Muscle of leg (tissue), 11 donors: ENCODE results near the gene BACH1. TPM values are rescaled to one million over a fixed set of nuclear protein-coding genes. Genes with fewer than 3 reads are reported as not detected.

Experiments used
- DNase-seq: peaks from one replicate; pipeline ENCODE4 v3.0.0; 2013
- H3K27ac ChIP-seq: one replicate; pipeline ENCODE4 v1.5.1; 2013; ENCODE audit warnings: mild to moderate bottlenecking, low read length, control low read depth
- H3K27me3 ChIP-seq: one replicate; pipeline ENCODE4 v1.6.1; 2013; ENCODE audit warnings: low read length; ENCODE audit not compliant: control insufficient read depth, insufficient read depth
- H3K36me3 ChIP-seq: one replicate; pipeline ENCODE4 v1.6.1; 2013; ENCODE audit warnings: low read length; ENCODE audit not compliant: control insufficient read depth, insufficient read depth
- H3K4me1 ChIP-seq: one replicate; pipeline ENCODE4 v1.6.1; 2013; ENCODE audit warnings: low read length; ENCODE audit not compliant: control insufficient read depth, insufficient read depth
- H3K4me3 ChIP-seq: one replicate; pipeline ENCODE4 v1.5.1; 2013; ENCODE audit warnings: low read length, control low read depth
- H3K9me3 ChIP-seq: replicated peaks from 2 replicates; pipeline ENCODE4 v1.6.1; 2013; ENCODE audit warnings: low read depth, low read length; ENCODE audit not compliant: control insufficient read depth
- WGBS: methylation state at CpG from one replicate; pipeline ENCODE4 v1.1.5; 2013; ENCODE audit warnings: missing lambda C conversion rate; ENCODE audit not compliant: insufficient coverage; 5-methylcytosine and 5-hydroxymethylcytosine counted together
- polyA plus RNA-seq, 8 donors: library from polyadenylated mRNA; unstranded; fragments of 120-200 nt; gene quantifications; one replicate each; pipeline versions ENCODE4 v1.2.1 to v1.2.3, GENCODE V29; 2013; ENCODE audit warnings: inconsistent platforms in 1 of 8, low replicate concordance in 1 of 8; ENCODE audit not compliant: insufficient read length in 8 of 8, insufficient read depth in 1 of 8
- total RNA-seq: library from RNA; stranded (reverse); fragments of 120-200 nt; gene quantifications from one replicate; pipeline ENCODE4 v1.2.4, GENCODE V29; 2013

BACH1 gene
- total and polyA plus RNA-seq, 9 donors, result 17.1 to 73.5 (median 24.3) TPM

GRCh38 chr21:29338256-29338655 lies 39.5 kb downstream of the BACH1 start:
- Histone ChIP-seq H3K4me1 (no peaks in the 10 kb centered on the region), H3K36me3 (peaks cover 5% of the 10 kb centered on the region), H3K27ac (no peak overlapping the region), H3K27me3 (no peaks in the 10 kb centered on the region), H3K4me3 (no peak overlapping the region), H3K9me3 (no peaks in the 10 kb centered on the region)
- DNase-seq, result no peak
- WGBS, result 90% methylated on average over 2 of the region's 4 CpGs

GRCh38 chr21:29340228-29340627 lies 41.5 kb downstream of the BACH1 start:
- no peak for DNase-seq
- no peak overlapping the region for H3K4me3 ChIP-seq
- no peaks in the 10 kb centered on the region for H3K4me1 ChIP-seq
- H3K27ac ChIP-seq, result peak overlapping the region; percentile 18
- H3K9me3 ChIP-seq, result no peaks in the 10 kb centered on the region
- H3K36me3 ChIP-seq, result peaks cover 11% of the 10 kb centered on the region
- no peaks in the 10 kb centered on the region for H3K27me3 ChIP-seq

GRCh38 chr21:29342363-29342957 lies 43.7 kb downstream of the BACH1 start:
- H3K27ac ChIP-seq, result no peak overlapping the region
- H3K9me3 ChIP-seq, result no peaks in the 10 kb centered on the region
- no peaks in the 10 kb centered on the region for H3K27me3 ChIP-seq
- peak; percentile 45 for DNase-seq
- no peaks in the 10 kb centered on the region for H3K4me1 ChIP-seq
- WGBS, result 89% methylated on average over 5 of the region's 9 CpGs
- H3K36me3 ChIP-seq, result peaks cover 9% of the 10 kb centered on the region
- H3K4me3 ChIP-seq, result no peak overlapping the region

- no peak overlapping the region for H3K4me3 ChIP-seq
- no peak overlapping the region for H3K27ac ChIP-seq
- peaks cover 6% of the 10 kb centered on the region for H3K36me3 ChIP-seq
- no CpG with 5 or more reads among the region's 4 CpGs for WGBS
- no peaks in the 10 kb centered on the region for H3K9me3 ChIP-seq
- no peaks in the 10 kb centered on the region for H3K4me1 ChIP-seq
- peak; percentile 68 for DNase-seq
- H3K27me3 ChIP-seq, result no peaks in the 10 kb centered on the region
Measured at GRCh38 chr21:29343519-29343918, 44.8 kb downstream of the BACH1 start.

- Histone ChIP-seq H3K4me3 (no peak overlapping the region), H3K36me3 (peaks cover 6% of the 10 kb centered on the region), H3K4me1 (peaks cover 6% of the 10 kb centered on the region), H3K27me3 (no peaks in the 10 kb centered on the region), H3K27ac (no peak overlapping the region), H3K9me3 (no peaks in the 10 kb centered on the region)
- no peak for DNase-seq
- WGBS, result no CpG with 5 or more reads among the region's 3 CpGs
Measured at GRCh38 chr21:29346281-29346680, 47.6 kb downstream of the BACH1 start.

- DNase-seq, result no peak
- 79% methylated on average over 4 of the region's 4 CpGs for WGBS
- peaks cover 6% of the 10 kb centered on the region for H3K36me3 ChIP-seq
- no peaks in the 10 kb centered on the region for H3K9me3 ChIP-seq
- H3K27ac ChIP-seq, result no peak overlapping the region
- H3K27me3 ChIP-seq, result no peaks in the 10 kb centered on the region
- no peak overlapping the region for H3K4me3 ChIP-seq
- peaks cover 6% of the 10 kb centered on the region for H3K4me1 ChIP-seq
Measured at GRCh38 chr21:29346771-29347170, 48.0 kb downstream of the BACH1 start.

GRCh38 chr21:29347274-29347681 lies 48.6 kb downstream of the BACH1 start:
- Histone ChIP-seq H3K36me3 (peaks cover 6% of the 10 kb centered on the region), H3K4me3 (no peak overlapping the region), H3K27ac (no peak overlapping the region), H3K27me3 (no peaks in the 10 kb centered on the region), H3K4me1 (peaks cover 6% of the 10 kb centered on the region), H3K9me3 (no peaks in the 10 kb centered on the region)
- WGBS, result no CpG with 5 or more reads among the region's 4 CpGs
- no peak for DNase-seq

- WGBS, result 68% methylated on average over 3 of the region's 4 CpGs
- DNase-seq, result peak; percentile 41
- peaks cover 6% of the 10 kb centered on the region for H3K4me1 ChIP-seq
- peaks cover under 1% of the 10 kb centered on the region for H3K9me3 ChIP-seq
- no peak overlapping the region for H3K27ac ChIP-seq
- no peak overlapping the region for H3K4me3 ChIP-seq
- peaks cover 3% of the 10 kb centered on the region for H3K36me3 ChIP-seq
- no peaks in the 10 kb centered on the region for H3K27me3 ChIP-seq
Measured at GRCh38 chr21:29349702-29350101, 51.0 kb downstream of the BACH1 start.

GRCh38 chr21:29350246-29350779 lies 51.6 kb downstream of the BACH1 start:
- Histone ChIP-seq H3K27ac (no peak overlapping the region), H3K4me3 (no peak overlapping the region), H3K9me3 (peaks cover 5% of the 10 kb centered on the region), H3K27me3 (no peaks in the 10 kb centered on the region), H3K4me1 (peaks cover 6% of the 10 kb centered on the region), H3K36me3 (peaks cover 3% of the 10 kb centered on the region)
- no CpG with 5 or more reads among the region's 6 CpGs for WGBS
- no peak for DNase-seq

GRCh38 chr21:29351691-29352090 lies 53.0 kb downstream of the BACH1 start:
- Histone ChIP-seq H3K4me3 (no peak overlapping the region), H3K36me3 (peaks cover 3% of the 10 kb centered on the region), H3K27ac (peak overlapping the region; percentile 38), H3K9me3 (peaks cover 6% of the 10 kb centered on the region), H3K27me3 (no peaks in the 10 kb centered on the region), H3K4me1 (peaks cover 6% of the 10 kb centered on the region)
- DNase-seq, result peak; percentile 24
